Measurements from ENCODE around the gene RPS26. TPM values are rescaled to one million over a fixed set of nuclear protein-coding genes. Genes with fewer than 3 reads are reported as not detected.

The RPS26 gene
- total RNA-seq, 2 experiments from 2014 or later: 118 to 126 TPM

DNA sequence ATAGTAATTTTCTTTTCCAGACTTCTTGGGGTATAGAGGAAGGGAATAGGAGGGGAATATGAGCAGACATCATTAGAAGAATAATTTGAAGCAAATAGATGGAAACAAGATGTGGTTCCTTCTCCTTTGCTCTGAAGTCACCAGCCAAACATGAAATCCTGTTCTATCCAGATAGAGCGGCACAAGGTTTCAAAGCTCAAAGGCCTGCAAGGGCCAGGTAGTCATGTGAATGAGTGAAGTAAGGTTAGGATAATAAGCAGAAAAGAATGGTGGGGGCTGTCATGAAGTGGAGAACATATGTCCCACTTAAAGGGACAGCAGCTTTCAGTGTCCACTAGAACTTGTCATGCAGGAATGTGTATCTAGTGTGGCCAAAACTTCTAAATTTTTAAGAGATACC, 23.4 kb upstream of the RPS26 start:
- DNase-seq (no peak), ATAC-seq (ENCODE audit: poor library complexity) (no peak)
- Histone ChIP-seq H3K27me3 (ENCODE audit: control insufficient read depth in 1 of 2, insufficient read depth in 2 of 2, low read length in 2 of 2) (no peaks in the 10 kb centered on the region), H3K27ac (ENCODE audit: low read depth in 1 of 2, low read length in 2 of 2) (no peak overlapping the region), H3K4me3 (ENCODE audit: low read length) (no peak overlapping the region), H3K9me3 (ENCODE audit: control insufficient read depth in 1 of 2, insufficient read depth in 1 of 2, low read length in 2 of 2) (no peaks in the 10 kb centered on the region), H3K36me3 (ENCODE audit: insufficient read depth, low read length) (no peaks in the 10 kb centered on the region), H3K4me1 (ENCODE audit: insufficient read depth, low read length) (peaks cover 30% of the 10 kb centered on the region)
- no peaks in the 10 kb centered on the region for H3K27me3 Mint-ChIP-seq
- no peak overlapping the region for H3K27ac Mint-ChIP-seq
- peaks cover 5% of the 10 kb centered on the region for H3K36me3 Mint-ChIP-seq (ENCODE audit: low read depth)
- POLR2A ChIA-PET: interaction anchor here (1.1 to 1.4 kb wide), 2 partner anchors 11 to 45 kb away, joined by 3 read pairs; partner anchors contain the start of gene RAB5B
- intact Hi-C loops (cut with DNase I, micrococcal nuclease): no loop called here
- H3K9me3 Mint-ChIP-seq: no peaks in the 10 kb centered on the region
- H3K4me3 Mint-ChIP-seq: no peak overlapping the region
- TF ChIP-seq, protein P1, sequence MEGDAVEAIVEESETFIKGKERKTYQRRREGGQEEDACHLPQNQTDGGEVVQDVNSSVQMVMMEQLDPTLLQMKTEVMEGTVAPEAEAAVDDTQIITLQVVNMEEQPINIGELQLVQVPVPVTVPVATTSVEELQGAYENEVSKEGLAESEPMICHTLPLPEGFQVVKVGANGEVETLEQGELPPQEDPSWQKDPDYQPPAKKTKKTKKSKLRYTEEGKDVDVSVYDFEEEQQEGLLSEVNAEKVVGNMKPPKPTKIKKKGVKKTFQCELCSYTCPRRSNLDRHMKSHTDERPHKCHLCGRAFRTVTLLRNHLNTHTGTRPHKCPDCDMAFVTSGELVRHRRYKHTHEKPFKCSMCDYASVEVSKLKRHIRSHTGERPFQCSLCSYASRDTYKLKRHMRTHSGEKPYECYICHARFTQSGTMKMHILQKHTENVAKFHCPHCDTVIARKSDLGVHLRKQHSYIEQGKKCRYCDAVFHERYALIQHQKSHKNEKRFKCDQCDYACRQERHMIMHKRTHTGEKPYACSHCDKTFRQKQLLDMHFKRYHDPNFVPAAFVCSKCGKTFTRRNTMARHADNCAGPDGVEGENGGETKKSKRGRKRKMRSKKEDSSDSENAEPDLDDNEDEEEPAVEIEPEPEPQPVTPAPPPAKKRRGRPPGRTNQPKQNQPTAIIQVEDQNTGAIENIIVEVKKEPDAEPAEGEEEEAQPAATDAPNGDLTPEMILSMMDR (IDR thresholded peaks at IDR 0.05): no peak
- H3K4me1 Mint-ChIP-seq (ENCODE audit: low read depth): peaks cover 24% of the 10 kb centered on the region
- CTCF ChIA-PET: interaction anchor here (1.2 kb wide), 1 partner anchor 11 kb away, joined by 3 read pairs; no protein-coding TSS in a partner anchor

DNA sequence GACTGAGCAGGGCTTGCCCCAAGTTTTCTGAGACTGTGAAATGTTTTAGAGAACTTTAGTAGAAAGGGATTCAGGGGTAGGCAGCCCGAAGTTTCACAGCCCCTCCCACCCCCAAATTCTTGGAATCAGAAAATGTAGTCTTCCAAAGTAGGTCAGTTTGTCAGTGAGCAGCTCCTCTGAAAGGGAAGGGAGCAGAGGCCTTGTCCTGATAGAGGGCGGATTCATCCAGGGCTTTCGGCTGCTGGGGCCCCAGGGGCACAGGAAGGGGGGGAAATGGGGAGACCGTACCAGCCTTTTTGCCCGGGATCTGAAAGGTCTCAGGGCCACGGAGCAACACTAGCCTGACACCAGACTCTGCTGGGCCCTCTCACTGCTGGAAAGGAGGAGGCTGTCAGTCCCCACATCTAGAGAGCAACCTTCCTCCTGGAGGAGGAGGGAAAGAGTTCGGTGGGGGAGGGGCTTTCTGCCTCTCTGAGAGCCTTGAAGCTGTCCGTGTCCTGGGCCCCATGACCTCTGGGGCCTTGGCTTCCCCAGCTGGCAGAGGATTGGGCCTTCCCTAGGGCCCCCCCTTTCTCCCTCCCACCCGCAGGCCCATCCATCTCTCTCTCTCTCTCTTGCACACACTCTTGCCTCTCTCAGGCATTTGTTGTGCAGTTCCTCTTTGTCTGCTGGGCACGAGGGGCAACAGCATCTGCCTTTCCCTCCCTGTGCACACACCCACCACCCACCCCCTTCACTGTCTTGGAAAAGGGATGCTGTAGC, 21.1 kb upstream of the RPS26 start, which contains the start of gene IKZF4:
TSS of gene IKZF4 (plus strand) at position 621 of the 762 bp plus-strand sequence. CDS start 451 bp downstream, outside the sequence.
- Mint-ChIP-seq H3K27me3 (no peaks in the 10 kb centered on the region), H3K4me1 (ENCODE audit: low read depth) (peaks cover 24% of the 10 kb centered on the region), H3K9me3 (no peaks in the 10 kb centered on the region), H3K36me3 (ENCODE audit: low read depth) (peaks cover 15% of the 10 kb centered on the region), H3K27ac (peak within 1 kb of the TSS; percentile 75), H3K4me3 (peak within 1 kb of the TSS; percentile 87)
- peaks cover 33% of the 10 kb centered on the region for H3K4me1 ChIP-seq (ENCODE audit: insufficient read depth, low read length)
- ChIA-PET POLR2A (interaction anchor here (0.6 to 1.9 kb wide), 5 partner anchors 13 to 191 kb away, joined by 3 to 4 read pairs (median 3); partner anchors contain the start of gene DNAJC14), CTCF (interaction anchor here (1.7 to 1.9 kb wide), 2 partner anchors 9 to 17 kb away, joined by 4 to 5 read pairs; no protein-coding TSS in a partner anchor)
- H3K27ac ChIP-seq (ENCODE audit: low read depth in 1 of 2, low read length in 2 of 2): peak within 1 kb of the TSS in 1 of 2 donors; percentile 3
- intact Hi-C loops (cut with DNase I, micrococcal nuclease): no loop called here
- peak within 1 kb of the TSS; percentile 59 for H3K4me3 ChIP-seq (ENCODE audit: low read length)
- DNase-seq: peak in 3 of 14 experiments; percentile 2 to 38 (median 29)
- no peaks in the 10 kb centered on the region for H3K9me3 ChIP-seq (ENCODE audit: control insufficient read depth in 1 of 2, insufficient read depth in 1 of 2, low read length in 2 of 2)
- peak; percentile 16 for ATAC-seq (ENCODE audit: poor library complexity)
- peaks cover 12% of the 10 kb centered on the region for H3K36me3 ChIP-seq (ENCODE audit: insufficient read depth, low read length)
- no peaks in the 10 kb centered on the region for H3K27me3 ChIP-seq (ENCODE audit: control insufficient read depth in 1 of 2, insufficient read depth in 2 of 2, low read length in 2 of 2)
- TF ChIP-seq, protein P1 (IDR thresholded peaks at IDR 0.05): no peak

DNA sequence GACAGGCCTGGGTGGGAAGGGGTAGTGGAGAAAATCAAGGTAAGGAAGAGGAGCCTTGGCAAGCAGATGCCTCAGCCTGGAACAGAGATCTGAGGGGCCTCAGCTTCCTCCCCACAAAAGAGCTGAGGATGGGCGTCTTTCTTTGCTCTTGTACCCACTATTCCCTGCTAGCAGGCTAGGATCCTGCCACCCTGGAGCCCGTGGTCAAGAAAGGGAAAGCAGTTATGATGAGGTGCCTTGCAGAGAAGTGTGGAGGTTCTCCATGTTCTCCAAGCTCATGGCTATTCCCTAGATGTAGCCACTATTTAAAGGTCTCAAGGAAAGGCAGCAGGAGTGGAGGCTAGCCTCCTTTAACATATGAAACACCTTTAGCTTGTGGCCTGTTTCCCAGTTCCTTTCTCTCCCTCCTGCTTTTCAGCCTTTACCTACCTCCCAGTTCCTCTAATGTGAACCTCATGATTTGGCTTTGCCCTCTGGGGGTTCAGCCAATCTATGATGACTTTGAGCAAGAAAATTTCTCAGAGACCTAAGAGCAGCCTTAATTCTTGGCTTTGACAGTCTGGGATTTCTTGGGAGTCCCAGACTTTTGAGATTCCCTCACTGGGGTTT, 19.7 kb upstream of the RPS26 start:
- H3K9me3 Mint-ChIP-seq: no peaks in the 10 kb centered on the region
- ChIA-PET CTCF (interaction anchor here (0.7 to 1.9 kb wide), 3 partner anchors 8 to 283 kb away, joined by 3 to 5 read pairs (median 4); no protein-coding TSS in a partner anchor), POLR2A (interaction anchor here (1.0 to 1.6 kb wide), 6 partner anchors 15 to 204 kb away, joined by 3 to 5 read pairs (median 4); partner anchors contain the start of genes DNAJC14, ORMDL2, PA2G4 and RAB5B)
- intact Hi-C loops (cut with DNase I, micrococcal nuclease): no loop called here
- H3K4me3 Mint-ChIP-seq: peak overlapping the region; percentile 87
- H3K4me1 Mint-ChIP-seq (ENCODE audit: low read depth): peaks cover 24% of the 10 kb centered on the region
- peaks cover 16% of the 10 kb centered on the region for H3K36me3 Mint-ChIP-seq (ENCODE audit: low read depth)
- ATAC-seq (ENCODE audit: poor library complexity) (peak; percentile 28), DNase-seq (peak in 1 of 14 experiments; percentile 17)
- Histone ChIP-seq H3K27me3 (ENCODE audit: control insufficient read depth in 1 of 2, insufficient read depth in 2 of 2, low read length in 2 of 2) (no peaks in the 10 kb centered on the region), H3K4me3 (ENCODE audit: low read length) (peak overlapping the region; percentile 59), H3K27ac (ENCODE audit: low read depth in 1 of 2, low read length in 2 of 2) (peak overlapping the region in 1 of 2 donors; percentile 3), H3K36me3 (ENCODE audit: insufficient read depth, low read length) (peaks cover 20% of the 10 kb centered on the region), H3K4me1 (ENCODE audit: insufficient read depth, low read length) (peaks cover 33% of the 10 kb centered on the region), H3K9me3 (ENCODE audit: control insufficient read depth in 1 of 2, insufficient read depth in 1 of 2, low read length in 2 of 2) (no peaks in the 10 kb centered on the region)
- H3K27me3 Mint-ChIP-seq: no peaks in the 10 kb centered on the region
- TF ChIP-seq, protein P1 (IDR thresholded peaks at IDR 0.05): no peak
- peak overlapping the region; percentile 75 for H3K27ac Mint-ChIP-seq

Measured in CD4-positive, alpha-beta T cell (primary cell).